Keratinocyte (primary cell): ENCODE results near the gene FHIT. TPM values are rescaled to one million over a fixed set of nuclear protein-coding genes. Genes with fewer than 3 reads are reported as not detected.

Experiments used
- DNase-seq: peaks from one replicate; pipeline ENCODE4 v3.0.0-alpha.2; 2011; ENCODE audit warnings: low read depth, missing footprints, low spot score
- FAIRE-seq: peaks from 2 replicates; lab custom pipeline; 2011; peaks lifted over from hg19 to GRCh38; lab: Jason Lieb, UNC
- H2AFZ ChIP-seq: 2 replicates; pipeline ENCODE4 v1.6.0; 2012; ENCODE audit warnings: low read length, control low read depth, inconsistent platforms; ENCODE audit not compliant: control insufficient read depth
- H3K27ac ChIP-seq: 2 replicates; pipeline ENCODE4 v1.5.1; 2011; ENCODE audit warnings: low read length; ENCODE audit not compliant: control insufficient read depth, insufficient read depth
- H3K27me3 ChIP-seq: 3 replicates; pipeline ENCODE4 v1.6.0; 2011; ENCODE audit warnings: low read length; ENCODE audit not compliant: control insufficient read depth, insufficient read depth; ENCODE audit errors: extremely low read depth
- H3K36me3 ChIP-seq, 2 experiments: 2 replicates in 1 of 2; 3 replicates in 1 of 2; pipeline ENCODE4 v1.5.1; 2011; ENCODE audit warnings: low read length in 2 of 2, mild to moderate bottlenecking in 1 of 2; ENCODE audit not compliant: control insufficient read depth in 2 of 2, insufficient read depth in 2 of 2; ENCODE audit errors: extremely low read depth in 1 of 2
- H3K4me1 ChIP-seq: 3 replicates; pipeline ENCODE4 v1.5.1; 2011; ENCODE audit warnings: low read length; ENCODE audit not compliant: control insufficient read depth, insufficient read depth; ENCODE audit errors: extremely low read depth
- H3K4me2 ChIP-seq: 3 replicates; pipeline ENCODE4 v1.6.0; 2011; ENCODE audit warnings: low read depth, low read length; ENCODE audit not compliant: control insufficient read depth, insufficient read depth; ENCODE audit errors: extremely low read depth
- H3K4me3 ChIP-seq, 3 experiments: fragments of 200-600 bp in 1 of 3; sonication (generic) in 1 of 3; 2 replicates in 2 of 3; 3 replicates in 1 of 3; pipeline ENCODE4 v1.5.1; 2011 to 2016; ENCODE audit warnings: low read length in 3 of 3, mild to moderate bottlenecking in 3 of 3, control low read depth in 2 of 3, inconsistent platforms in 1 of 3, low read depth in 1 of 3, mixed read lengths in 1 of 3, mixed run types in 1 of 3, moderate library complexity in 1 of 3; ENCODE audit not compliant: control insufficient read depth in 2 of 3, insufficient read depth in 2 of 3; ENCODE audit errors: extremely low read depth in 1 of 3
- H3K79me2 ChIP-seq: 2 replicates; pipeline ENCODE4 v1.6.0; 2012; ENCODE audit warnings: low read length; ENCODE audit not compliant: control insufficient read depth, insufficient read depth
- H3K9ac ChIP-seq: 3 replicates; pipeline ENCODE4 v1.6.0; 2011; ENCODE audit warnings: low read length; ENCODE audit not compliant: control insufficient read depth, insufficient read depth; ENCODE audit errors: extremely low read depth
- H3K9me1 ChIP-seq: 3 replicates; pipeline ENCODE4 v1.6.0; 2011; ENCODE audit warnings: low read length; ENCODE audit not compliant: control insufficient read depth, insufficient read depth; ENCODE audit errors: extremely low read depth
- H3K9me3 ChIP-seq: 2 replicates; pipeline ENCODE4 v1.5.1; 2012; ENCODE audit warnings: low read depth, low read length; ENCODE audit not compliant: control insufficient read depth
- H4K20me1 ChIP-seq: 3 replicates; pipeline ENCODE4 v1.6.0; 2011; ENCODE audit warnings: low read length; ENCODE audit not compliant: control insufficient read depth, insufficient read depth; ENCODE audit errors: extremely low read depth
- CTCF ChIP-seq, 3 experiments: IDR thresholded peaks in 1 of 3; conservative IDR thresholded peaks in 1 of 3; optimal IDR thresholded peaks in 1 of 3; 2 replicates in 2 of 3; 3 replicates in 1 of 3; pipeline versions ENCODE3 to v1.5.1; 2011; ENCODE audit warnings: low read length in 3 of 3, mild to moderate bottlenecking in 3 of 3, moderate library complexity in 2 of 3, control low read depth in 1 of 3, inconsistent platforms in 1 of 3; ENCODE audit not compliant: insufficient read depth in 2 of 3; ENCODE audit errors: extremely low read depth in 1 of 3
- EZH2 ChIP-seq: IDR thresholded peaks from one replicate; pipeline ENCODE4 v1.6.1; 2012; ENCODE audit warnings: inconsistent platforms, mild to moderate bottlenecking, low read length, moderate library complexity
- dilution Hi-C: fragments of 300-500 bp; cut with MboI; formaldehyde crosslinking; loops from one replicate; pipeline ENCODE4 v1.7.0; 2020; ENCODE audit warnings: low sequenced_read_pairs; ENCODE audit not compliant: extremely low pct_ligation_motif_present
- polyA plus RNA-seq, 5 experiments: library from polyadenylated mRNA; depleted of rRNA in 3 of 5; stranded (reverse) in 3 of 5; stranded (forward) in 1 of 5; unstranded in 1 of 5; fragments of >200 nt; gene quantifications; 1 replicate in 1 of 5; 2 replicates in 3 of 5; 3 replicates in 1 of 5; pipeline versions ENCODE4 v1.2.1 to v1.2.3, GENCODE V29; 2011 to 2012; ENCODE audit warnings: missing spikeins in 2 of 5, low read depth in 1 of 5, low replicate concordance in 1 of 5

The FHIT gene
- polyA plus RNA-seq, 1 donor (not counting 4 experiments of a cell fraction or from before 2014, with no cell fraction given) = 2.2 TPM

GRCh38 chr3:61118830-61119229 is 132.4 kb downstream of the FHIT start:
- H3K27ac ChIP-seq = no peak overlapping the region
- H3K9me1 ChIP-seq = no peaks in the 10 kb centered on the region
- H3K4me1 ChIP-seq = no peaks in the 10 kb centered on the region
- no peak overlapping the region for H3K4me2 ChIP-seq
- no peaks in the 10 kb centered on the region for H3K9me3 ChIP-seq
- H3K4me3 ChIP-seq = no peak overlapping the region
- dilution Hi-C loops = no loop called here
- H3K9ac ChIP-seq = no peak overlapping the region
- H3K27me3 ChIP-seq = no peaks in the 10 kb centered on the region
- DNase-seq (no peak), FAIRE-seq (no peak)
- no peaks in the 10 kb centered on the region for H4K20me1 ChIP-seq
- H3K79me2 ChIP-seq = no peaks in the 10 kb centered on the region
- no peaks in the 10 kb centered on the region for H3K36me3 ChIP-seq
- no peak overlapping the region for H2AFZ ChIP-seq
- TF ChIP-seq EZH2 = no peak
- no peak for TF ChIP-seq CTCF (optimal IDR thresholded peaks at IDR 0.05 in 1 of 3, IDR thresholded peaks at IDR 0.05 in 1 of 3, conservative IDR thresholded peaks at IDR 0.05 in 1 of 3; ENCODE audit: extremely low read depth in 1 of 3, insufficient read depth in 2 of 3, low read length in 3 of 3)

- Histone ChIP-seq H3K9ac (no peak overlapping the region), H4K20me1 (no peaks in the 10 kb centered on the region), H3K36me3 (no peaks in the 10 kb centered on the region), H3K4me3 (no peak overlapping the region), H3K27ac (no peak overlapping the region), H3K9me1 (no peaks in the 10 kb centered on the region), H3K9me3 (no peaks in the 10 kb centered on the region), H3K4me2 (no peak overlapping the region), H3K4me1 (no peaks in the 10 kb centered on the region), H3K27me3 (no peaks in the 10 kb centered on the region), H3K79me2 (no peaks in the 10 kb centered on the region), H2AFZ (no peak overlapping the region)
- dilution Hi-C loops = no loop called here
- DNase-seq (no peak), FAIRE-seq (no peak)
- TF ChIP-seq CTCF (optimal IDR thresholded peaks at IDR 0.05 in 1 of 3, IDR thresholded peaks at IDR 0.05 in 1 of 3, conservative IDR thresholded peaks at IDR 0.05 in 1 of 3; ENCODE audit: extremely low read depth in 1 of 3, insufficient read depth in 2 of 3, low read length in 3 of 3) (no peak), EZH2 (no peak)
Observed at GRCh38 chr3:61117045-61117898, 134.0 kb downstream of the FHIT start.
